Measurements from ENCODE around the gene SFTPD. TPM values are rescaled to one million over a fixed set of nuclear protein-coding genes. Genes with fewer than 3 reads are reported as not detected.
A peak's percentile ranks its signal among the peaks of the same experiment; 100 is the strongest.

Gene SFTPD
- total and polyA plus RNA-seq, 10 of the 15 experiments (the other 5 are each of a cell fraction or from before 2014, with no cell fraction given): 0.31 TPM; not detected in 9

- Histone ChIP-seq H3K4me3 (peak overlapping the region; percentile 71), H3K27ac (ENCODE audit: control insufficient read depth, insufficient read depth) (no peak overlapping the region), H2AFZ (ENCODE audit: control insufficient read depth, low read depth, low read length) (peak overlapping the region; percentile 81), H3K27me3 (replicated peaks in 1 of 2; ENCODE audit: control insufficient read depth in 2 of 2, insufficient read depth in 2 of 2, low read length in 1 of 2) (peaks cover 7% of the 10 kb centered on the region in 2 experiments), H3K36me3 (ENCODE audit: control insufficient read depth in 2 of 2, insufficient read depth in 2 of 2, low read length in 1 of 2) (no peaks in the 10 kb centered on the region), H4K20me1 (ENCODE audit: control insufficient read depth, insufficient read depth) (no peaks in the 10 kb centered on the region), H3K9ac (ENCODE audit: control insufficient read depth, insufficient read depth, low read length) (peak overlapping the region; percentile 44; the same call in 1 of the 2 replicates), H3K4me1 (ENCODE audit: control insufficient read depth, insufficient read depth, low read length) (peaks cover 4% of the 10 kb centered on the region; the same call in 1 of the 2 replicates), H3K4me2 (ENCODE audit: control insufficient read depth, insufficient read depth) (peak overlapping the region; percentile 97), H3K79me2 (ENCODE audit: control insufficient read depth, insufficient read depth, low read length) (no peaks in the 10 kb centered on the region), H3K9me3 (replicated peaks; ENCODE audit: control insufficient read depth, insufficient read depth, low read length) (no peaks in the 10 kb centered on the region)
- FAIRE-seq (no peak), DNase-seq (ENCODE audit: low read depth, low spot score) (no peak), ATAC-seq (peak; percentile 61)
- no TSS peak for BruUV-seq (replicated peaks)
- ChIA-PET POLR2A (no interaction called here), CTCF (no interaction called here), RAD21 (ENCODE audit: unreplicated experiment) (no interaction called here), SMC1A (ENCODE audit: uncharacterized antibody, unreplicated experiment) (interaction anchor here (1.2 kb wide), 1 partner anchor 9 kb away, joined by 3 read pairs; no protein-coding TSS in a partner anchor)
- intact Hi-C loops (cut with micrococcal nuclease; ENCODE audit: unreplicated experiment): no loop called here
- in situ Hi-C loops (cut with MboI): no loop called here
- 7% methylated on average over 54 of the region's 58 CpGs for WGBS (ENCODE audit: insufficient coverage, insufficient replicate concordance, low lambda C conversion rate, missing lambda C conversion rate)
- TF ChIP-seq, protein P1, sequence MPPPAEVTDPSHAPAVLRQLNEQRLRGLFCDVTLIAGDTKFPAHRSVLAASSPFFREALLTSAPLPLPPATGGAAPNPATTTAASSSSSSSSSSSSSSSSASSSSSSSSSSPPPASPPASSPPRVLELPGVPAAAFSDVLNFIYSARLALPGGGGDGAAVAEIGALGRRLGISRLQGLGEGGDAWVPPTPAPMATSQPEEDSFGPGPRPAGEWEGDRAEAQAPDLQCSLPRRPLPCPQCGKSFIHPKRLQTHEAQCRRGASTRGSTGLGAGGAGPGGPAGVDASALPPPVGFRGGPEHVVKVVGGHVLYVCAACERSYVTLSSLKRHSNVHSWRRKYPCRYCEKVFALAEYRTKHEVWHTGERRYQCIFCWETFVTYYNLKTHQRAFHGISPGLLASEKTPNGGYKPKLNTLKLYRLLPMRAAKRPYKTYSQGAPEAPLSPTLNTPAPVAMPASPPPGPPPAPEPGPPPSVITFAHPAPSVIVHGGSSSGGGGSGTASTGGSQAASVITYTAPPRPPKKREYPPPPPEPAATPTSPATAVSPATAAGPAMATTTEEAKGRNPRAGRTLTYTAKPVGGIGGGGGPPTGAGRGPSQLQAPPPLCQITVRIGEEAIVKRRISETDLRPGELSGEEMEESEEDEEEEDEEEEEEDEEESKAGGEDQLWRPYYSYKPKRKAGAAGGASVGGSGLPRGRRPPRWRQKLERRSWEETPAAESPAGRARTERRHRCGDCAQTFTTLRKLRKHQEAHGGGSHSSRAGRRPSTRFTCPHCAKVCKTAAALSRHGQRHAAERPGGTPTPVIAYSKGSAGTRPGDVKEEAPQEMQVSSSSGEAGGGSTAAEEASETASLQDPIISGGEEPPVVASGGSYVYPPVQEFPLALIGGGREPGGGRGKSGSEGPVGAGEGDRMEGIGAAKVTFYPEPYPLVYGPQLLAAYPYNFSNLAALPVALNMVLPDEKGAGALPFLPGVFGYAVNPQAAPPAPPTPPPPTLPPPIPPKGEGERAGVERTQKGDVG (CRISPR knock-in tag; IDR thresholded peaks at IDR 0.05): no peak
- no peak for TF ChIP-seq CEBPZ (IDR thresholded peaks at IDR 0.05; ENCODE audit: low read depth, low read length)
- no peak for TF ChIP-seq ZNF274 (IDR thresholded peaks at IDR 0.05; ENCODE audit: insufficient read depth, insufficient read length)
- TF ChIP-seq, protein P2, sequence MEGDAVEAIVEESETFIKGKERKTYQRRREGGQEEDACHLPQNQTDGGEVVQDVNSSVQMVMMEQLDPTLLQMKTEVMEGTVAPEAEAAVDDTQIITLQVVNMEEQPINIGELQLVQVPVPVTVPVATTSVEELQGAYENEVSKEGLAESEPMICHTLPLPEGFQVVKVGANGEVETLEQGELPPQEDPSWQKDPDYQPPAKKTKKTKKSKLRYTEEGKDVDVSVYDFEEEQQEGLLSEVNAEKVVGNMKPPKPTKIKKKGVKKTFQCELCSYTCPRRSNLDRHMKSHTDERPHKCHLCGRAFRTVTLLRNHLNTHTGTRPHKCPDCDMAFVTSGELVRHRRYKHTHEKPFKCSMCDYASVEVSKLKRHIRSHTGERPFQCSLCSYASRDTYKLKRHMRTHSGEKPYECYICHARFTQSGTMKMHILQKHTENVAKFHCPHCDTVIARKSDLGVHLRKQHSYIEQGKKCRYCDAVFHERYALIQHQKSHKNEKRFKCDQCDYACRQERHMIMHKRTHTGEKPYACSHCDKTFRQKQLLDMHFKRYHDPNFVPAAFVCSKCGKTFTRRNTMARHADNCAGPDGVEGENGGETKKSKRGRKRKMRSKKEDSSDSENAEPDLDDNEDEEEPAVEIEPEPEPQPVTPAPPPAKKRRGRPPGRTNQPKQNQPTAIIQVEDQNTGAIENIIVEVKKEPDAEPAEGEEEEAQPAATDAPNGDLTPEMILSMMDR (IDR thresholded peaks at IDR 0.05 in 2 of 3, conservative IDR thresholded peaks at IDR 0.05 in 1 of 3; ENCODE audit: control insufficient read depth in 2 of 3, extremely low read depth in 1 of 3, insufficient read depth in 1 of 3, low read depth in 3 of 3, low read length in 3 of 3): no peak
- 0 out of 2 replicates have a peak, but pooled peaks have one; percentile 5 for TF ChIP-seq TCF3 (IDR thresholded peaks at IDR 0.05; ENCODE audit: borderline replicate concordance, insufficient read depth, low read depth, low read length)
- TF ChIP-seq E4F1 (IDR thresholded peaks at IDR 0.05; ENCODE audit: borderline replicate concordance, partially characterized antibody): no peak
- TF ChIP-seq, protein P3, sequence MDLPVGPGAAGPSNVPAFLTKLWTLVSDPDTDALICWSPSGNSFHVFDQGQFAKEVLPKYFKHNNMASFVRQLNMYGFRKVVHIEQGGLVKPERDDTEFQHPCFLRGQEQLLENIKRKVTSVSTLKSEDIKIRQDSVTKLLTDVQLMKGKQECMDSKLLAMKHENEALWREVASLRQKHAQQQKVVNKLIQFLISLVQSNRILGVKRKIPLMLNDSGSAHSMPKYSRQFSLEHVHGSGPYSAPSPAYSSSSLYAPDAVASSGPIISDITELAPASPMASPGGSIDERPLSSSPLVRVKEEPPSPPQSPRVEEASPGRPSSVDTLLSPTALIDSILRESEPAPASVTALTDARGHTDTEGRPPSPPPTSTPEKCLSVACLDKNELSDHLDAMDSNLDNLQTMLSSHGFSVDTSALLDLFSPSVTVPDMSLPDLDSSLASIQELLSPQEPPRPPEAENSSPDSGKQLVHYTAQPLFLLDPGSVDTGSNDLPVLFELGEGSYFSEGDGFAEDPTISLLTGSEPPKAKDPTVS (IDR thresholded peaks at IDR 0.05; ENCODE audit: low read depth, low read length): no peak
- TF ChIP-seq NFIC (IDR thresholded peaks at IDR 0.05; ENCODE audit: low read depth, low read length): no peak
These were observed 44.1 kb downstream of the SFTPD start for GRCh38 chr10:79904671-79905321.
